Body of pancreas (tissue), 4 donors: ENCODE data around the gene NPHP4. TPM values are rescaled to one million over a fixed set of nuclear protein-coding genes. Genes with fewer than 3 reads are reported as not detected.

ENCODE experiments used
- ATAC-seq: fragments of 150-250 bp; one replicate; pipeline ENCODE4 v1.9.1; 2016
- DNase-seq, 4 donors: peaks; one replicate each; pipeline ENCODE4 v3.0.0-alpha.2; 2019
- H3K27ac ChIP-seq, 4 donors: fragments of 200-600 bp; sonication (generic); 1 replicate in 3 of 4; 2 replicates in 1 of 4; pipeline versions ENCODE4 v1.5.1 to v1.6.1; 2016 to 2019; ENCODE audit warnings: mild to moderate bottlenecking in 1 of 4, mixed read lengths in 1 of 4, moderate library complexity in 1 of 4
- H3K27me3 ChIP-seq, 2 donors: fragments of 200-600 bp; sonication (generic); one replicate each; pipeline ENCODE4 v1.6.0; 2016; ENCODE audit warnings: mild to moderate bottlenecking in 1 of 2
- H3K36me3 ChIP-seq, 2 donors: fragments of 200-600 bp; sonication (generic); replicated peaks in 1 of 2; 2 replicates each; pipeline ENCODE4 v1.5.1; 2016; ENCODE audit warnings: low read depth in 2 of 2; ENCODE audit not compliant: insufficient read depth in 1 of 2
- H3K4me1 ChIP-seq: fragments of 200-600 bp; sonication (generic); one replicate; pipeline ENCODE4 v1.6.0; 2016
- H3K4me3 ChIP-seq, 2 donors: fragments of 200-600 bp; sonication (generic); 1 replicate in 1 of 2; 2 replicates in 1 of 2; pipeline ENCODE4 v1.5.1; 2016 to 2019
- H3K9me3 ChIP-seq, 3 donors: fragments of 200-600 bp; sonication (generic); 1 replicate in 2 of 3; 2 replicates in 1 of 3; pipeline ENCODE4 v1.5.1; 2016
- POLR2A ChIP-seq, 3 donors: fragments of 450-650 bp; IDR thresholded peaks; one replicate each; pipeline ENCODE4 v1.6.1; 2016; ENCODE audit warnings: antibody characterized with exemption in 3 of 3, mild to moderate bottlenecking in 2 of 3
- WGBS, 2 donors: methylation state at CpG; one replicate each; pipeline ENCODE4 v1.1.5; 2017; 5-methylcytosine and 5-hydroxymethylcytosine counted together
- intact Hi-C: fragments of 100-400 bp; cut with DNase I; formaldehyde crosslinking; loops from one replicate; pipeline ENCODE4 v1.15.1; 2023
- total RNA-seq, 2 donors: library from RNA; depleted of rRNA; stranded (reverse); fragments of >200 nt; gene quantifications; one replicate each; pipeline ENCODE4 v1.1.0, GENCODE V29; 2016
- TF ChIP-seq, protein P1 (sequence below), 7 experiments: fragments of 450-650 bp in 4 of 7; fragments of 200-600 bp in 3 of 7; sonication (generic) in 3 of 7; IDR thresholded peaks; one replicate each; pipeline ENCODE4 v1.5.1; 2016 to 2019; ENCODE audit warnings: antibody characterized with exemption in 7 of 7

Gene NPHP4
- total RNA-seq, 2 donors from 2014 or later, result 10.4 to 48.5 TPM

DNA sequence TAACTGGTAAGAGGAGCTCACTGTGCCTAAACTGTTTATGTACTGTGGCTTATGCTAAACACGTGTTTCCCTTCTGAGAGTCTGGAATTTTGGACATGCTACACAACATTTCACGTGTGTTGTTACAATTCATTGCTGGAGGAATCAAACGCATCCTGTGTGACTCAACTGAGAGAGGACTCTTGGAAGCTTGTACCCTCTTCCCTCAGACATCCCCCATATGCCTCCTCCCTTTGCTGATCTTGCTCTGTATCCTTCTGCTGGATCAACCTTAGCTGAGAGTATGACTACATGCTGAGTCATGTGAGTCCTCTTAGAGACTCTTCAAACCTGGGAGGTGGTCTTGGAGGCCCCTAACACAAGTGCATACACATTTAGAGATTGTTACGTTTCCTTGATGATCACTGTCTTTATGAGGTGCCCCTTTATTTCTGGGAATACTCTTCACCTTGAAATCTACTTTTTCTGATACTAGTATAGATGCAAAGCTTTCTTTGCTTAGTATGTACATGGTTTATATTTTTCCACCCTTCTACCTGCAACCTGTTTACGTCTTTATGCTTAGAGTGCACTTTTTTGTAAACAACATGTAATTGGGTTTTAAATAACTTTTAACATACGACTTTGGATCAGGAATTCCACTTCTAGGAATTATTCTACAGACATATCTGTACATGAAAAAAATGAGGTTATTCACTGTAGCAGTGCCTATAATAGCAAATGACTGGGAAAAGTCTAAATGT lies 8.7 kb downstream of the NPHP4 start:
- Histone ChIP-seq H3K27me3 (no peaks in the 10 kb centered on the region), H3K4me1 (no peaks in the 10 kb centered on the region), H3K36me3 (no peaks in the 10 kb centered on the region), H3K9me3 (no peaks in the 10 kb centered on the region), H3K4me3 (no peak overlapping the region), H3K27ac (no peak overlapping the region)
- DNase-seq (no peak), ATAC-seq (no peak)
- 87 to 92% methylated on average over 6 of the region's 6 CpGs for WGBS, 2 donors
- TF ChIP-seq, protein P1, sequence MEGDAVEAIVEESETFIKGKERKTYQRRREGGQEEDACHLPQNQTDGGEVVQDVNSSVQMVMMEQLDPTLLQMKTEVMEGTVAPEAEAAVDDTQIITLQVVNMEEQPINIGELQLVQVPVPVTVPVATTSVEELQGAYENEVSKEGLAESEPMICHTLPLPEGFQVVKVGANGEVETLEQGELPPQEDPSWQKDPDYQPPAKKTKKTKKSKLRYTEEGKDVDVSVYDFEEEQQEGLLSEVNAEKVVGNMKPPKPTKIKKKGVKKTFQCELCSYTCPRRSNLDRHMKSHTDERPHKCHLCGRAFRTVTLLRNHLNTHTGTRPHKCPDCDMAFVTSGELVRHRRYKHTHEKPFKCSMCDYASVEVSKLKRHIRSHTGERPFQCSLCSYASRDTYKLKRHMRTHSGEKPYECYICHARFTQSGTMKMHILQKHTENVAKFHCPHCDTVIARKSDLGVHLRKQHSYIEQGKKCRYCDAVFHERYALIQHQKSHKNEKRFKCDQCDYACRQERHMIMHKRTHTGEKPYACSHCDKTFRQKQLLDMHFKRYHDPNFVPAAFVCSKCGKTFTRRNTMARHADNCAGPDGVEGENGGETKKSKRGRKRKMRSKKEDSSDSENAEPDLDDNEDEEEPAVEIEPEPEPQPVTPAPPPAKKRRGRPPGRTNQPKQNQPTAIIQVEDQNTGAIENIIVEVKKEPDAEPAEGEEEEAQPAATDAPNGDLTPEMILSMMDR (IDR thresholded peaks at IDR 0.05), result no peak
- no peak for TF ChIP-seq POLR2A (IDR thresholded peaks at IDR 0.05)
- intact Hi-C loops, result no loop called here

DNA sequence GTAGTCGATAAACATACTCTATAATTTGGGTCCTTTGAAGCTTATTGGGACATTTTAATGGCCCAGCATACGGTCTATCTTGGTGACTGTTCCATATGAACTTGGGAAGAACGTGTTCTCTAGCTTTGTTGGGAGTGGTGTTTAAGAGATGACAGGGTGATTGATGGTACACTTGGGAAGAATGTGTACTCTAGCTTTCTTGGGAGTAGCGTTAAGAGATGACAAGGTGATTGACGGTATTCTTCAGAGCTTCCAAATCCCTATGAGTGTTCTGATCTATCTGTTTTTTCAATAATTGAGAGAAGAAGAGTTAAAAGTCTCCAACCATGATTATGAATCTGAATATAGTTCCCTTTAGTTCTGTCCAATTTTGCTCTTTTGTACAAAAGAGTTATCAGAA lies 9.4 kb downstream of the NPHP4 start:
- no peak for ATAC-seq
- DNase-seq, result no peak
- H3K27me3 ChIP-seq, result no peaks in the 10 kb centered on the region
- no peaks in the 10 kb centered on the region for H3K9me3 ChIP-seq
- no peak overlapping the region for H3K4me3 ChIP-seq
- intact Hi-C loops, result no loop called here
- no peaks in the 10 kb centered on the region for H3K4me1 ChIP-seq
- TF ChIP-seq, protein P1 (IDR thresholded peaks at IDR 0.05), result no peak
- TF ChIP-seq POLR2A (IDR thresholded peaks at IDR 0.05), result no peak
- no peak overlapping the region for H3K27ac ChIP-seq
- 65 to 70% methylated on average over 5 of the region's 5 CpGs for WGBS, 2 donors
- no peaks in the 10 kb centered on the region for H3K36me3 ChIP-seq

DNA sequence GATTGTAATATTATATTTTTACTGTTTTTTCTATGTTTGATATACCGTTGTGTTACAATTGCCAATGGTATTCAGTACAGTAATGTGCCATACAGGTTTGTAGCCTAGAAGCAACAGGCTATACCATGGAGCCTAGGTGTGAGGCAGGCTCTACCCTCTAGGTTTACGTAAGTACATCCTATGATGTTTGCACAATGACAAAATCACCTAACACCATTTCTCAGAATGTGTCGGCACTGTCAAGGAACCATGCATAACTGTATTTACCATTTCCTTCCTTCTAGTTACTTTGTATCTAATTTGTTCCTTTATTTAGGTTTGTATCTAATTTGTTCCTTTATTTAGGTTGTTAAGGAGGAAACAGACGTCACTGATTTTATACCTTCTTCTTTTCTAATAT lies 9.9 kb downstream of the NPHP4 start:
- TF ChIP-seq POLR2A (IDR thresholded peaks at IDR 0.05), result no peak
- TF ChIP-seq, protein P1 (IDR thresholded peaks at IDR 0.05), result no peak
- H3K9me3 ChIP-seq, result no peaks in the 10 kb centered on the region
- no peak overlapping the region for H3K27ac ChIP-seq
- ATAC-seq (no peak), DNase-seq (no peak)
- no peaks in the 10 kb centered on the region for H3K36me3 ChIP-seq
- H3K4me3 ChIP-seq, result no peak overlapping the region
- H3K27me3 ChIP-seq, result no peaks in the 10 kb centered on the region
- intact Hi-C loops, result no loop called here
- 72 to 80% methylated on average over 4 of the region's 4 CpGs for WGBS, 2 donors
- H3K4me1 ChIP-seq, result no peaks in the 10 kb centered on the region

DNA sequence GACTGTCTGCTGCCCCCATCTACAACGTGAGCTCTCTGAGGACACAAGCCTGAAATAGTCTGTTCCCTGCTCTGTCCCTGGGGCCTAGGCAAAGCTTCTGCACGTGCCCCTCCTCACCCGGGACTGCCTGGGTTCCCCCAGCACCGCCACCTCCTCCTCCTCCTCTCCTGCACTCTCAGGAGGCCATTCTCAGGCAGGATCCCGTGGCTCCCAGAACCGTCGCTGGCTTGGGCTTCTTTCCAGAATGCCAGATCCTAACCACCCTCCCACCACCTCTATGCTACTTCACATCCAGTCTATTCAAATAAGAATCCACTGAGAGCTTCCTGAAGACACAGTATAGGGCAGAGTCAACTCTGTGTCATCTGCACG lies 11.2 kb downstream of the NPHP4 start:
- no peaks in the 10 kb centered on the region for H3K4me1 ChIP-seq
- no peaks in the 10 kb centered on the region for H3K9me3 ChIP-seq
- DNase-seq (no peak), ATAC-seq (no peak)
- intact Hi-C loops, result no loop called here
- no peaks in the 10 kb centered on the region for H3K36me3 ChIP-seq
- H3K27ac ChIP-seq, result no peak overlapping the region
- WGBS, 2 donors, result 71 to 77% methylated on average over 8 of the region's 8 CpGs
- no peak overlapping the region for H3K4me3 ChIP-seq
- TF ChIP-seq POLR2A (IDR thresholded peaks at IDR 0.05), result no peak
- TF ChIP-seq, protein P1 (IDR thresholded peaks at IDR 0.05), result no peak
- no peaks in the 10 kb centered on the region for H3K27me3 ChIP-seq
